Ectodermal cell (in vitro differentiated cells): ENCODE measurements around the gene FBXW4.

ENCODE experiments used
- H3K27ac ChIP-seq: 2 replicates; pipeline ENCODE4 v1.7.0; 2013; ENCODE audit warnings: mild to moderate bottlenecking, low read depth, low read length; ENCODE audit not compliant: insufficient read depth, poor library complexity, severe bottlenecking
- H3K27me3 ChIP-seq: 2 replicates; pipeline ENCODE4 v1.7.0; 2013; ENCODE audit warnings: mild to moderate bottlenecking, low read length; ENCODE audit not compliant: insufficient read depth, control insufficient read depth, poor library complexity, severe bottlenecking
- H3K36me3 ChIP-seq: one replicate; pipeline ENCODE4 v1.7.0; 2013; ENCODE audit warnings: low read length; ENCODE audit not compliant: control insufficient read depth, insufficient read depth
- H3K4me1 ChIP-seq: one replicate; pipeline ENCODE4 v1.7.0; 2013; ENCODE audit warnings: low read length; ENCODE audit not compliant: control insufficient read depth, insufficient read depth
- H3K4me3 ChIP-seq: 2 replicates; pipeline ENCODE4 v1.7.0; 2013; ENCODE audit warnings: low read depth, low read length, control low read depth; ENCODE audit not compliant: insufficient read depth
- H3K9me3 ChIP-seq: 2 replicates; pipeline ENCODE4 v1.7.0; 2013; ENCODE audit warnings: mild to moderate bottlenecking, low read length, moderate library complexity; ENCODE audit not compliant: control insufficient read depth
- WGBS, 2 experiments: methylation state at CpG; one replicate each; pipeline ENCODE4 v1.1.7; 2013; ENCODE audit warnings: missing lambda C conversion rate in 2 of 2; 5-methylcytosine and 5-hydroxymethylcytosine counted together

FBXW4 gene

GRCh38 chr10:101721806-101722205, 26.8 kb upstream of the FBXW4 start:
- H3K4me1 ChIP-seq: peaks cover 7% of the 10 kb centered on the region
- no peaks in the 10 kb centered on the region for H3K27me3 ChIP-seq
- H3K4me3 ChIP-seq: no peak overlapping the region
- H3K27ac ChIP-seq: no peak overlapping the region
- WGBS, 2 experiments: 95% methylated on average over 2 of the region's 2 CpGs
- H3K9me3 ChIP-seq: no peaks in the 10 kb centered on the region
- H3K36me3 ChIP-seq: no peaks in the 10 kb centered on the region

DNA sequence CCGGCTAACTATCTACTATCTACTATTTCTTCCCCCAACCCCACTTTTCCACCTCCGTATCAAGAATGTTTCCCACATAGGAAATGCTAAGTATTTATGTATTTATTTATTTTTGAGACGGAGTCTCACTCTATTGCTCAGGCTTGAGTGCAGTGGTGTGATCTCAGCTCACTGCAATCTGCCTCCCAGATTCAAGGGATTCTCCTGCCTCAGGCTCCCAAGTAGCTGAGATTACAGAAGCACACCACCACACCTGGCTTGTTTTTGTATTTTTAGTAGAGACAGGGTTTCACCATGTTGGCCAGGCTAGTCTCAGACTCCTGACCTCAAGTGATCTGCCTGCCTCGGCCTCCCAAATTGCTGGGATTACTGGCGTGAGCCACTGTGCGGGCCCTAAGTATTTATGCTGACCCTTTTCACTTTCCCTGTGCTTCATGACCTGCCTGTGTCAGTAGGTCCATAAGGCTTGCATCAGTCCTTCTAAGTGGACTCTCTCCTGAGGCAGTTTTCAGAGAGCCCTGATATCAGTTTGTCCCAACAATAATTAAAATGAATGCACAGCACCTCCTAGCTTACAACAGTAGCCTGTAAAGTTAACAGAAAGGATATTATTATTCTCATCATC, 25.7 kb upstream of the FBXW4 start:
- H3K36me3 ChIP-seq: no peaks in the 10 kb centered on the region
- H3K27me3 ChIP-seq: no peaks in the 10 kb centered on the region
- peaks cover 7% of the 10 kb centered on the region for H3K4me1 ChIP-seq
- H3K4me3 ChIP-seq: no peak overlapping the region
- no peaks in the 10 kb centered on the region for H3K9me3 ChIP-seq
- 94 to 98% methylated on average over 5 to 6 of the region's 6 CpGs for WGBS, 2 experiments
- no peak overlapping the region for H3K27ac ChIP-seq

GRCh38 chr10:101718690-101719275, 23.8 kb upstream of the FBXW4 start:
- Histone ChIP-seq H3K9me3 (no peaks in the 10 kb centered on the region), H3K27me3 (no peaks in the 10 kb centered on the region), H3K4me3 (no peak overlapping the region), H3K36me3 (no peaks in the 10 kb centered on the region), H3K4me1 (no peaks in the 10 kb centered on the region), H3K27ac (no peak overlapping the region)
- WGBS, 2 experiments: 99 to 100% methylated on average over 3 of the region's 3 CpGs

DNA sequence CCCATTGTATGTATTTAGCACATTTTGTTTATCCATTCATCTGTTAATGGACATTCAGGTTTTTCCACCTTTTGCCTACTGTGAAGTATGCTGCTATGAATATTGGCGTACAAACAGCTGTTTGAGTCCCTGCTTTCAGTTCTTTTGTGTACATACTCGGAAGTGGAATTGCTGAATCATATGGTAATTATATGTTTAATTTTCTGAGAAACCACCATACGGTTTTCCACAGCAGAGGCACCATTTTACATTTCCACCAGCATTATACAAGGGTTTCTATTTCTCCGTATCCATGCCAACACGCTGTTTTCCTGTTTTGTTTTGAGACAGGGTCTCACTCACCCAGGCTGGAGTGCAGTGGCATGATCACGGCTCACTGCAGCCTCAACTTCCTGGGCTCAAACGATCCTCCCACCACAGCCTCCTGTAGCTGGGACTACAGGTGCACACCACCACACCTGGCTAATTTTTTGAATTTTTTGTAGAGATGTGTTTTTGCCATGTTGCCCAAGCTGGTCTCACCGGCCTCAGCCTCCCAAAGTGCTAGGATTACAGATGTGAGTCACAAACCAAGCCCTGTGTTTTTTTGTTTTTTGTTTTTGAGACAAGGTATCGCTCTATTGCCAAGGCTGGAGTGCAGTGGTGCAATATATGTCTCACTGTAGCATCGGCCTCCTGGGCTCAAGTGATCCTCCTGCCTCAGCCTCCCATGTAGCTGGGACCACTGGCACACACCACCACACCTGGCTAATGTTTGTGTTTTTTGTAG, 22.1 kb upstream of the FBXW4 start:
- Histone ChIP-seq H3K36me3 (no peaks in the 10 kb centered on the region), H3K27ac (no peak overlapping the region), H3K4me1 (no peaks in the 10 kb centered on the region), H3K4me3 (no peak overlapping the region), H3K9me3 (no peaks in the 10 kb centered on the region), H3K27me3 (no peaks in the 10 kb centered on the region)
- 88 to 94% methylated on average over 10 of the region's 10 CpGs for WGBS, 2 experiments

- 75 to 89% methylated on average over 2 of the region's 2 CpGs for WGBS, 2 experiments
- no peak overlapping the region for H3K4me3 ChIP-seq
- peaks cover 4% of the 10 kb centered on the region for H3K27me3 ChIP-seq
- peaks cover 4% of the 10 kb centered on the region for H3K4me1 ChIP-seq
- H3K27ac ChIP-seq: no peak overlapping the region
- H3K9me3 ChIP-seq: no peaks in the 10 kb centered on the region
- H3K36me3 ChIP-seq: no peaks in the 10 kb centered on the region
Observed at GRCh38 chr10:101712997-101713396, 18.0 kb upstream of the FBXW4 start.

- H3K36me3 ChIP-seq: no peaks in the 10 kb centered on the region
- H3K9me3 ChIP-seq: no peaks in the 10 kb centered on the region
- H3K4me3 ChIP-seq: no peak overlapping the region
- H3K27ac ChIP-seq: no peak overlapping the region
- peaks cover 4% of the 10 kb centered on the region for H3K27me3 ChIP-seq
- whole genome bisulfite sequencing, 2 experiments: 98 to 100% methylated on average over 2 of the region's 2 CpGs
- peaks cover 4% of the 10 kb centered on the region for H3K4me1 ChIP-seq
Observed at GRCh38 chr10:101710793-101711192, 15.8 kb upstream of the FBXW4 start.

GRCh38 chr10:101710059-101710695, 15.2 kb upstream of the FBXW4 start:
- no peak overlapping the region for H3K27ac ChIP-seq
- peaks cover 4% of the 10 kb centered on the region for H3K27me3 ChIP-seq
- 34 to 40% methylated on average over 8 to 9 of the region's 9 CpGs for WGBS, 2 experiments
- no peaks in the 10 kb centered on the region for H3K9me3 ChIP-seq
- H3K36me3 ChIP-seq: no peaks in the 10 kb centered on the region
- no peak overlapping the region for H3K4me3 ChIP-seq
- H3K4me1 ChIP-seq: peaks cover 4% of the 10 kb centered on the region

GRCh38 chr10:101709359-101710058, 14.5 kb upstream of the FBXW4 start:
- Histone ChIP-seq H3K4me1 (peaks cover 4% of the 10 kb centered on the region), H3K9me3 (no peaks in the 10 kb centered on the region), H3K4me3 (no peak overlapping the region), H3K36me3 (no peaks in the 10 kb centered on the region), H3K27ac (no peak overlapping the region), H3K27me3 (peaks cover 4% of the 10 kb centered on the region)
- WGBS, 2 experiments: 90 to 92% methylated on average over 7 to 8 of the region's 9 CpGs

DNA sequence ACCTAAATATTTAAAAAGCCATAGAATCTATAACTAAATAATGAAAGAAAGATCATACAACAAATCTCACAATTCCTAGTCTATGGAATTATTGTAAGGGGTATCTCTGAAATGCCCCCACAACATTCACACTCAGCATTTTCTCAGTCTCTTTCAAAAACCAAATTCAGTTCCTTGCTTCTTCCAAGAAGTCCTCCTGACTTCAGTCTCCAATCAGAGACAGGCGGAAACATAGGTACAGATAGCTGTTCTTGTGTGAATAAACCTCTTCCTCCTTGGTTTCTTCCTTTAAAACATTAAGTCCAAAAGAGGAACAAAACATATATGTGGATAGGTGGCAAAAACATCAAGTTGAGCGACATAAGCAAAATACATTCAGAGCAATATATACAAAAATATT, 13.9 kb upstream of the FBXW4 start:
- H3K27me3 ChIP-seq: peaks cover 4% of the 10 kb centered on the region
- WGBS, 2 experiments: 100% methylated on average over 1 of the region's 2 CpGs
- no peak overlapping the region for H3K4me3 ChIP-seq
- H3K4me1 ChIP-seq: peaks cover 4% of the 10 kb centered on the region
- no peaks in the 10 kb centered on the region for H3K9me3 ChIP-seq
- no peaks in the 10 kb centered on the region for H3K36me3 ChIP-seq
- no peak overlapping the region for H3K27ac ChIP-seq
